Hepatocyte (in vitro differentiated cells): ENCODE results near the gene XPO4.

ENCODE experiments used
- CTCF ChIP-seq: fragments of 200-600 bp; sonication (generic); IDR thresholded peaks from 2 replicates; pipeline ENCODE4 v1.5.1; 2016; ENCODE audit warnings: antibody characterized with exemption, mild to moderate bottlenecking; ENCODE audit not compliant: poor library complexity
- EZH2 ChIP-seq: fragments of 200-600 bp; sonication (generic); IDR thresholded peaks from 2 replicates; pipeline ENCODE4 v1.6.1; 2016; ENCODE audit warnings: antibody characterized with exemption, mild to moderate bottlenecking, borderline replicate concordance
- EZH2phosphoT487 ChIP-seq: fragments of 200-600 bp; sonication (generic); IDR thresholded peaks from one replicate; pipeline ENCODE4 v1.6.1; 2018; ENCODE audit warnings: antibody characterized with exemption, mild to moderate bottlenecking, low read depth, moderate library complexity; ENCODE audit not compliant: unreplicated experiment, severe bottlenecking

- TF ChIP-seq EZH2 (no peak), CTCF (no peak), EZH2phosphoT487 (no peak)
Measured at GRCh38 chr13:20891768-20892167, 10.8 kb downstream of the XPO4 start.
